WERI-Rb-1 (cell line): ENCODE measurements around the gene CIC.

Experiments used
- DNase-seq: peaks from one replicate; pipeline ENCODE4 v3.0.0-alpha.2; 2020
- H3K27ac ChIP-seq: fragments of 250-450 bp; sonication (Bioruptor Pico); 2 replicates; pipeline ENCODE4 v1.5.1; 2020; ENCODE audit warnings: mild to moderate bottlenecking, moderate library complexity
- H3K27me3 ChIP-seq: fragments of 250-450 bp; sonication (Bioruptor Pico); 2 replicates; pipeline ENCODE4 v1.5.1; 2021; ENCODE audit warnings: mild to moderate bottlenecking, low read depth, moderate library complexity; ENCODE audit not compliant: insufficient read depth, severe bottlenecking
- H3K36me3 ChIP-seq: fragments of 250-450 bp; sonication (Bioruptor Pico); 2 replicates; pipeline ENCODE4 v1.5.1; 2020; ENCODE audit warnings: mild to moderate bottlenecking, moderate library complexity
- H3K4me3 ChIP-seq: 2 replicates; pipeline ENCODE4 v1.5.1; 2011; ENCODE audit warnings: low read depth, mild to moderate bottlenecking, control low read depth, low read length
- H3K9me3 ChIP-seq: fragments of 250-450 bp; sonication (Bioruptor Pico); 2 replicates; pipeline ENCODE4 v1.5.1; 2021; ENCODE audit warnings: mild to moderate bottlenecking, moderate library complexity; ENCODE audit not compliant: severe bottlenecking
- TF ChIP-seq, protein P1 (sequence below): IDR thresholded peaks from 2 replicates; pipeline ENCODE4 v1.5.1; 2011; ENCODE audit warnings: low read depth, mild to moderate bottlenecking, control low read depth, inconsistent platforms, low read length

The CIC gene

DNA sequence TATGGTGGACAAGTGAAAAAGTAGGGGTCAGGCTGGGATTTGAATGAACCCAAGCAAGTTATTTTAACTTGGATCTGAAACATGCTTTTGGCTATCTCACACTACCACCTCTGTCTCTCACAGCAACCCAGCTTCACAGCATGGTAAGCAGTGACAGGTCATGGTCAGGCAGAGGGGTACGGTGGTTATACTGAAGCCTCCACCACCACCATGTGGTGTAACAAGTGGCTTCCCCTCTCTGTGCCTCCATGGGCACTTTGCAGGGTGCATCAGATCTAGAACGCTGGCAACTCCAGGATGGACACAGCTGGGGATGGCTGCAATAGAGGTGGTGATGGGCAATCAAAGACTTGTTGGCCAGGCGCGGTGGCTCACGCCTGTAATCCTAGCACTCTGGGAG is 43.3 kb downstream of the CIC start:
- DNase-seq, result no peak
- peak overlapping the region; percentile 57 for H3K27ac ChIP-seq
- no peaks in the 10 kb centered on the region for H3K9me3 ChIP-seq
- peaks cover 4% of the 10 kb centered on the region; the same call in 1 of the 2 replicates for H3K36me3 ChIP-seq
- no peak overlapping the region for H3K4me3 ChIP-seq
- H3K27me3 ChIP-seq, result no peaks in the 10 kb centered on the region
- TF ChIP-seq, protein P1, sequence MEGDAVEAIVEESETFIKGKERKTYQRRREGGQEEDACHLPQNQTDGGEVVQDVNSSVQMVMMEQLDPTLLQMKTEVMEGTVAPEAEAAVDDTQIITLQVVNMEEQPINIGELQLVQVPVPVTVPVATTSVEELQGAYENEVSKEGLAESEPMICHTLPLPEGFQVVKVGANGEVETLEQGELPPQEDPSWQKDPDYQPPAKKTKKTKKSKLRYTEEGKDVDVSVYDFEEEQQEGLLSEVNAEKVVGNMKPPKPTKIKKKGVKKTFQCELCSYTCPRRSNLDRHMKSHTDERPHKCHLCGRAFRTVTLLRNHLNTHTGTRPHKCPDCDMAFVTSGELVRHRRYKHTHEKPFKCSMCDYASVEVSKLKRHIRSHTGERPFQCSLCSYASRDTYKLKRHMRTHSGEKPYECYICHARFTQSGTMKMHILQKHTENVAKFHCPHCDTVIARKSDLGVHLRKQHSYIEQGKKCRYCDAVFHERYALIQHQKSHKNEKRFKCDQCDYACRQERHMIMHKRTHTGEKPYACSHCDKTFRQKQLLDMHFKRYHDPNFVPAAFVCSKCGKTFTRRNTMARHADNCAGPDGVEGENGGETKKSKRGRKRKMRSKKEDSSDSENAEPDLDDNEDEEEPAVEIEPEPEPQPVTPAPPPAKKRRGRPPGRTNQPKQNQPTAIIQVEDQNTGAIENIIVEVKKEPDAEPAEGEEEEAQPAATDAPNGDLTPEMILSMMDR, result no peak

DNA sequence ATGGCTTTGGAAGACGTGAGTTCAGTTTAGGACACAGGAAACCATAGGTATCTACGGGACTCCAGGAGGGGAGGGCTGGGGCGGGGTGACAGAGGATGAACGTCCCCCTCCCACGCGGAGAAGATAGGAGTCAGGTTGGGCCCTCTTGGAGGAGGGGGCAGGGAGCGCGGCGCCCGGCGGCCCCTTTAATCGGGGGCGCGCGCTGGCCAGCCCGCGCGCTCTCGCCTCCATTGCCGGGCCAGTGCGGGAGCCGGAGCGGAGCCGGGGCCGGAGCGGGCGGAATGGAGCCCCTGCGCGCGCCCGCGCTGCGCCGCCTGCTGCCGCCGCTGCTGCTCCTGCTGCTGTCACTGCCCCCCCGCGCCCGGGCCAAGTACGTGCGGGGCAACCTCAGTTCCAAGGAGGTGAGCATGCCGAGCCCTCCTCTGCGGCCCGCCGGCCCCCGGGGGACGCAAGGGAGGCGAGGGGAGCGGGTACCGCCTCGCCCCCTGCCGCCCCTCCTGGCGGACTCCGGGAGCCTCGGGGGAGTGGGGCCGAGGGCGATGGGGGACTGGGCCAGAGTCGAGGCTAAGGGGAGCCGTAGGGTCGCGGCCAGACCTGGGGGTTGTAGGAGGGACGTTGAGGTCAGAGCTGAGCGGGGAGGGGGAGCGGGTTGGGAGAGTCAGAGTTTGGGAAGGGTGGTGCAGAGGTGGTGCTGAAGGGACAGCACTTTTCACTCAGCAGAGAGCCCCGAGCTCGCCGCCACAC is 44.2 kb downstream of the CIC start, which contains the start of gene TMEM145:
TSS of gene TMEM145 (plus strand) at position 214 of the 744 bp plus-strand sequence. CDS start at position 282, 68 bp downstream.
- no peaks in the 10 kb centered on the region for H3K9me3 ChIP-seq
- peak; percentile 83 for DNase-seq
- no peaks in the 10 kb centered on the region for H3K27me3 ChIP-seq
- H3K36me3 ChIP-seq, result peaks cover 4% of the 10 kb centered on the region
- peak within 1 kb of the TSS; percentile 67 for H3K27ac ChIP-seq
- peak within 1 kb of the TSS; percentile 84 for H3K4me3 ChIP-seq
- TF ChIP-seq, protein P1, result peak; percentile 29; the same call in 1 of the 2 replicates

DNA sequence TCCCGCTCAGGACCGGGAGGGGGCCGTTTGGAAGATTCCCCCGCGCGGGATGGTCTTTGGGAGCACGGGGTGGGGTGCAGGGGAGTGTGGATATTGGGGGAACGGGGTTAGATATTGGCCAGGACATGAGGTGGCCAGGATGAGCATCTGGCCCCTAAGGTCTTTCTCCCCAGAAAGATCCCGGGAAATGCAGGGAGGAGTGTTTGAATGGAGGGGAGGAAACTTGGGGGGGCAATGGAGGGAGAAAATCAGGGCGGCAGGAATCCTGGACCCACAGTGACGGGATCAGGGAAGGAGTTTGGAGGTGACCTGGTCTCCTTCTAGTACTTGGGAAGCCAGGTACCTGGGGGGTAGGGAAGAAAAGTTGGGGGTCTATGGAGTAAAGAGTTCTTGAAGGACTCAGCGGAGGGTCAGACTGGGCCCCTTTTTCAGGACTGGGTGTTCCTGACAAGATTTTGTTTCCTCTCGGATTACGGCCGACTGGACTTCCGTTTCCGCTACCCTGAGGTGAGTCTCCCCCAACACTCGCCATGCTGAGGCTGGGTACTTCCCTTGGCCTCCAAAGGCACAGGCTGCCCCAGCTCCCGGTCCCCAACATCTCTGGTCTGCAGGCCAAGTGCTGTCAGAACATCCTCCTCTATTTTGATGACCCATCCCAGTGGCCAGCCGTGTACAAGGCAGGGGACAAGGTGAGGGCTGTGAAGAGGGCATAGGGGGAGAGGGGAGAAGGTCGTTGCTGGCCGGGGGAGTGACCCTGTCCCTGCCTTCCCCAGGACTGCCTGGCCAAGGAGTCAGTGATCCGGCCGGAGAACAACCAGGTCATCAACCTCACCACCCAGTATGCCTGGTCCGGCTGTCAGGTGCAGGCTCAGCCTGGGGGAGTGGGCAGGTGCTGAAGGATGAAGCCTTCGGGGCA is 45.0 kb downstream of the CIC start:
- TF ChIP-seq, protein P1, result no peak
- H3K36me3 ChIP-seq, result peaks cover 4% of the 10 kb centered on the region
- H3K27ac ChIP-seq, result peak overlapping the region; percentile 67
- no peaks in the 10 kb centered on the region for H3K9me3 ChIP-seq
- H3K27me3 ChIP-seq, result no peaks in the 10 kb centered on the region
- DNase-seq, result no peak
- peak overlapping the region; percentile 84 for H3K4me3 ChIP-seq

DNA sequence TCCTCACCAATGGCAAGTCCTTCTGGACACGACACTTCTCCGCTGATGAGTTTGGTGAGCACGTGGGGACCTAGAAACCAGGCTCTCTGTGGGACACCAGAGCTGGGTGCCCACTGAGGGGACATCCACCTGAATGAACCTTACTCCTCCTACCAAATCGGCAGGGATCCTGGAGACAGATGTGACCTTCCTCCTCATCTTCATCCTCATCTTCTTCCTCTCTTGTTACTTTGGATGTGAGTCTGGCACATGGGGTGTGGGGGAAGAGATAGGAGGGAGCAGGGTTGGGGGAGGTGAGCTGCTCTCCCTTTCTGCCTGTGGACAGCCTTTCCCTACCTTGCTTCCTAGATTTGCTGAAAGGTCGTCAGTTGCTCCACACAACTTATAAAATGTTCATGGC is 46.0 kb downstream of the CIC start:
- H3K4me3 ChIP-seq, result no peak overlapping the region
- no peak for DNase-seq
- no peaks in the 10 kb centered on the region for H3K27me3 ChIP-seq

DNA sequence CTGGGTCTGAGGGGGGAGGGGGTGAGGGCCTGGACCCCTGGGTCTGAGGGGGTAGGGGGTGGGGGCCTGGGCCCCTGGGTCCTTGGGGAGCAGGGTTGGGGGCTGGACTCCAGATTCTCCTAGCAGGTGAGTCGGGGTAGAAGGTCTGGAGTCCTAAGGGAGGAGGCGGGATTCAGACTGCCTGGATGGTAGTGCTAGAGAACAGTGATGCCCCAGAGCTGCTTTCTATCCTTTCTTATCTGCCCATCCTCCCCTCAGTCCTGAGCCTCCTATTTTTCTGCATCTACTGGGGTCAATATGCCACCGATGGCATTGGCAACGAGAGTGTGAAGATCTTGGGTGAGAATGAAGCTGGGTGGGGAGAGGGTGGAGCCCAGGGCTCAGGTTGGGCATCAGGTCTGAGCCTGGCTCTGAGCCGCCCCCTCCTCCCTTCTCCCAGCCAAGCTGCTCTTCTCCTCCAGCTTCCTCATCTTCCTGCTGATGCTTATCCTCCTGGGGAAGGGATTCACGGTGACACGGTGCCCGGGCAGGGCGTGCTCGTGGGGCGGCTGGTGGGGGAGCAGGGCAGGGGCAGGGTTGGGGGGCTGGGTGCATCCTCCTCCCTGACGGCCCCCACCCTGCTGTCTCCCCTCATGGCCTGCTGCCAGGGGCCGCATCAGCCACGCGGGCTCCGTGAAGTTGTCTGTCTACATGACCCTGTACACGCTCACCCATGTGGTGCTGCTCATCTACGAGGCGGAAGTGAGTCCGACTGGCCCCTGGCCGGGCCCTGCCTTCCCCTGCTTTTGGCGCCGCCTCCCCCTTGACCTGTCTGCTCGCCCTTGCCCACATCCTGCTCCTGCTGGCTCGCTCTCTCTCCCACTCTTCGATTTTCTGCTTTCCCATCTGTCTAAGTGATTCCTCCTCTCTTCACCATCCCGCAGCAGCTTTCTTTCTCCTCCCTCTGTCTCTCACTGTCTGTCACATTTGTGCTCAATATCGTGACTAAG is 47.5 kb downstream of the CIC start:
- H3K4me3 ChIP-seq, result no peak overlapping the region
- TF ChIP-seq, protein P1, result no peak
- no peaks in the 10 kb centered on the region for H3K27me3 ChIP-seq
- H3K36me3 ChIP-seq, result peaks cover 4% of the 10 kb centered on the region
- no peak for DNase-seq
- no peak overlapping the region for H3K27ac ChIP-seq
- H3K9me3 ChIP-seq, result no peaks in the 10 kb centered on the region

More for the DNA sequence above, 46.0 kb downstream of the CIC start:
- no peak overlapping the region for H3K27ac ChIP-seq
- TF ChIP-seq, protein P1, result no peak
- H3K36me3 ChIP-seq, result peaks cover 4% of the 10 kb centered on the region
- no peaks in the 10 kb centered on the region for H3K9me3 ChIP-seq
